Myocyte (in vitro differentiated cells): ENCODE measurements around the gene SFXN5. TPM values are rescaled to one million over a fixed set of nuclear protein-coding genes. Genes with fewer than 3 reads are reported as not detected.
"Not testable (repeated sequence)": the region's sequence is repeated elsewhere in the genome, so short reads cannot be mapped to it uniquely, and the experiment has no call there.

Experiments
- DNase-seq: peaks from one replicate; pipeline ENCODE4 v3.0.0-alpha.2; 2012; ENCODE audit warnings: low read depth
- total RNA-seq: library from RNA; depleted of rRNA; stranded (reverse); fragments of >200 nt; gene quantifications from 2 replicates; pipeline ENCODE4 v1.2.3, GENCODE V29; 2014

SFXN5 gene
- total RNA-seq, 1 donor from 2014 or later, result 9.5 TPM

DNA sequence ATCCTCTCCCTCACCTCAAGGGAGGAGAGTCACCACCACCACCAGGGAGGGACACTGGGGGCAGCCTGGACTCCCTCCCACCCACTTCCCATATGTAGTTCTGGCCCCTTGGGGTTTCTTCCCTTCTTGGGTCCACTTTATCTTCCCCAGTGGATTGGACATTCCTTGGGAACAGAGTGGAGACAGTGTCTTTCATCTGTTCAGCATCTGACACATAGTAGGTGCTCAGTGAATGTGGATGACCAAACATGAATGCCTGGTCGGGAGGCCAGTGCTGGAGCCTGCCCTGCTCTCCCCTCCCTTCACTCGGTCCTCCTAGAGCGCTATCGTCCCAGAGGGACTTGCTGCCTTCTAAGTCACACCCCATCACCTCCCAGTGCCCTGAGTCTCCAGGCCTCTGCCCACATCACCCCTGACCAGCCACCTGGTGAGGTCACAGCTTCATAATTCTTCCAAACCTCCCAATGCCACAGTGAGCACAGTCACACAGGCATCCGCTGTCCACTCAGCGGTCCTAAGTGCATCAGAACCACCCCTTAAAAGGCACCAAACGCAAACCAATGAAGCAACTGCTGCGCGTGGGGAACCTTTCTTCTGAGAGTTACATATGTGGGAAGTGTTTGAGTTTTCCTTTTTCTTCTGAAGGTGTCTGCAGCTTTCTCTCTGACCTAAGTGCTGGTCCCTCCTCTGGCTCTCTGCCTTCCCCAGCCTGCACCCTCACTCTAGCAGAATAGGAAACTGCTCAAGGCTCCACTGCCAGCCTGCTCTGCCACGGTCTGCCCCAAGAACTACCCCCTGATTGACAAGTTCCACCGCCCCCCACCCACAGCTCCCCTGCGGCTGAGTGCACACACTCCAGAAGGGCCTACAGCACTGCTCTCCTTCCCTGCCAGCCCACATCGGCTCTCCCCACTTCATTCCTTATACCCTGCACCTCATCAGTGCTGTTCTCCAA is 7.2 kb upstream of the SFXN5 start:
- DNase-seq, result no peak

- no peak for DNase-seq
Measured at GRCh38 chr2:73077424-73077795, 5.9 kb upstream of the SFXN5 start.

- no peak for DNase-seq
Measured at GRCh38 chr2:73076701-73077423, 5.3 kb upstream of the SFXN5 start.

DNA sequence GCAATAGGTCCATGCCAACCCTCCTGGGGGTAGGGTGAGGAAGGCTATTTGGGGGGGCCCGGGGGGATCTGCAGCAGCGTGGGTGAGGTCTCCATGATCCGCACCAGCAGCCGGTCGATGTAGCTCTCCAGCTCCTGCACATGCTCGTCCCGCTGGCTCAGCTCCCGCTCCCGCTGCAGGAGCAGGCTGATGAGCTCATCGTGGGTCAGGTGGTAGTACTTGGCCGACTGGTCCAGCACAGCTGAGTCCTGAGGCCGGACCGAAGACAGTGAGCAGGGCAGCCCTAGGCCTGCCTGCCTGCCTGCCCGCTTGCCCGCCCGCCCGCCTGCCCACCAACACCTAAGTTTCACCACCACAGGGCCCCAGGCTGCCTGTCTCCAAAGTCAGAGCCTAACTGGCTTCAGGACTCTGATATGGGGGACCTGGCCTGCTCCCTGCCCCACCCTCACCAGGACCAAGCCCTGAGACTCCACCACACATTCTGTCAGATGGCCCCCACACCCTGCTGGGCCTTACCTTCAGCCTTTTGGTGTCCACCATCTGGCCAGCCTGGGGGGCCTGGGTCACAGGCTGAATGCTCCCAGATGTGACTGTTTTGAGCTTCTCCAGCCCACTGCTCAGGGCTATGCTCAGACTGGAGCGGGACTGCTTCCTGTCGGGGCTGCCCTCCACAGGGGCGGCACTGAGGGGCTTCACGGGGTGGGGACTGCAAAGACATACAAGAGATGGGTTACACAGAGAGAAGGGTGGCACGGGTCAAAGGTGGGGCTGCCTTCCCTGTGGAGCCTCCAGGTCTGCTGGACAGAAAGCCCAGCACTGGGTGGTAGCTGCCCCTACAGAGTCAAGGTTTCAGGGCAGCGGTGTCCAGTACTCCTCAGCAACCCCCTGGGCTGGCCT is 4.2 kb upstream of the SFXN5 start:
- DNase-seq, result peak; percentile 82

DNA sequence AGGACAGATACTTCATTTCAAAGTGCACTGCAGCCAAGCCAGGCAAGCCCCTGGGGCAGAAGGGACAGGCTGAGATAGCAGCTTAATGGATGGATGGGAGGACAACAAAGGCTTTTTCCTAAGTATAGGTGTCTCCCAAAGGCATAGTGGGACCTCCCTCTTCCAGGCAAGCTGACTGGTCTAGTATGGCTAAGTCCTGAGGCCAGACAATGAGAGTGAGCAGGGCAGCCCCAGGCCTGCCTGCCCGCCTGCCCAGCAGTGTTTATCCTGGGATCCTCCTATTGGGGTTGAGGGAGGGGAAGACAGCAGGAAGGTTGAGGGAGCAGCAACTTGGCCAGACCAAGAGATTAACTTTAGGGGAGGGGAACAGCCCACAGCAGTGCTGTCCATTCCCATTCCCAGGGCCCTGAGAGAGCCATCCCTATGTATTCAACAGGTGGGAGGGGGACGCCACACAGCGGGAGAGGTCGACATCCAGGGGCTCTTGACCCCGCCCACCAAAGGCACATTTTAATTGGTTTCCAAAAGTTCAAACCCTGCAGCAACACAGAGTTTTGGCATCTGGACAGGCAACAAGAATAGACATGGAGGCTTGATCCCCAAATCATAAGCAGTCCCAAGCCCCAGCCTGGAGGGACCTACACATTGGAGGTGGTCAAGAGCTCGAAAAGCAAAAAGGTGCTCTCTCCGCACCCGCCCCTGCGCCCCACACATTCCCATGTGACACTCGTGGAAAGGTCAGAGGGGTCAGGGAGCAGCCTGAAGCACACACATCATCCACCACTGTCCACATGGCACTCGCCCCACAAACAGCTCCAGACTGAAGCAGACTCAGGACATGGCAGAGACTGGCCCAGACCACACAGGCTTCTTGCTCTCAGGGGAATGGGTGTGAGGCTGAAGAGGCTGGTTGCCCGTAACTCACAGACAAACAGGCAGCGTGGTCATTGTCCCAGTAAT is 2.9 kb upstream of the SFXN5 start:
- DNase-seq, result no peak

DNA sequence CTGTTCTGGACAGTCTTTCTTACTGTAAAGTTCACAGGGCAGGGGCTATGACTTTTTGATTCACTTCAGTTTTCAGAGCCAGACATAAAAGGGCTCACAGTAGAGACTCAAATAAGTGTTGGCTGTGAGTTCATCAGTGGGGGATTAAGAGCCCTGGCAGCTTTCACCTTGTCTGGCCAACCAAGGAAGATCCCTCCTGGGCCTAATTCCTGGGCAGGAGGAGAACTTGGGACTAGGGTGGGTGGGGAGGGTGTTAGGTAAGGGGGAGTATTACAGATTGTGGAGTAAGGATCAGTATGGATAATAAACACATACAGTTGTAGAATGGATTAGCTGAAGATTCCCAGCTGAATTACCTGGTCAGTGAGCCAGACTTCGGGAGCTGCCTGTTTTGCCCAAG is 904 bp upstream of the SFXN5 start:
- no peak for DNase-seq

DNA sequence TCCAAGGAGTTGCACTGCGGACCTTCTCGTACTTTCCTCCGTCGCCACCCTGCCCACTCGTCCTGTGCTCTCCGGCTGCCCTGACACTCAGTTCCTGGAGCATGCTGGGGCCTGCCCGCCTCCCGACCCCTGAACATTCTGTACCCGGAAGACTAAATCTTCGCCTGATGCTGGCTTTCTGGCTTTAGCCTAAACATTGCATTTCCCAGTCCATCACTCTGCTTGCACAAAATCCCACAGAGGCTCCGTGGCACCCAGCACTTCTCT is 550 bp upstream of the SFXN5 start:
- DNase-seq, result no peak

DNA sequence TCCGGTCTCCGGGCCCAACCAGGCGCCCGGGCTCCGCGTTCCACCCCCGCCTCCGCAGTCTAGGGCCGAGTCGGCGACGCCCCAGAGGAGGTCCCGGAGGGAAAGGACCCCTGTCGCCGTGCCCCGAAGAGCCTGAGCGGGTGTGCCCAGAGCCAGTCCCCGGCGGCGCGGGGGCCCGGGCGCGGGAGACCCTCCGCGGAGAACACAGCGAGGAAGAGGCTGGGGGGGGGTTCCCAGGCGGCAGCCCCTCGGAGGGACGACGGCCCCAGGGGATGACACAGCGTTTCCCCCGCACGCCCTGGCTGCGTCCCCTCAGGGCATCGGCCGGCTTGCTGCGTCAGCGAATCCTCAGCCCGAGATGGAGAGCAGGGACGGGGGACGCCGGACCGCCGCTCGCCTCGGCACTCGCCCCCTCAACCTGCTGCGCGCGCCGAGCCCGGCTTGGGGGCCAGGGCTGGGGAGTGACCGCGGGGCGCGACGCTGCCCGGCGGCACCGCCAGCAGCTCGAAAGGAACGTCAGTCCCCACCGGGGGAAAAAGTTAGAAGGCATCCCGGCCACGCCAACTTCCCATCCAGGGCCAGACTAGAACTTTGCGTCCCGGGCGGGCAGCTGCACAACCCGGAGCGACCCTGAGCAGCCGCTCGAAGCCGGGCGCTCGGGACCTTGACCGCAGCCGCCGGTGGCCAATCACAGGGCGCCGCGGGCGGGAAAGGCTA is 711 bp downstream of the SFXN5 start:
- no peak for DNase-seq

GRCh38 chr2:73069855-73070642 is 1.5 kb downstream of the SFXN5 start:
- DNase-seq, result no peak

GRCh38 chr2:73069041-73069854 is 2.3 kb downstream of the SFXN5 start:
- no peak for DNase-seq

DNA sequence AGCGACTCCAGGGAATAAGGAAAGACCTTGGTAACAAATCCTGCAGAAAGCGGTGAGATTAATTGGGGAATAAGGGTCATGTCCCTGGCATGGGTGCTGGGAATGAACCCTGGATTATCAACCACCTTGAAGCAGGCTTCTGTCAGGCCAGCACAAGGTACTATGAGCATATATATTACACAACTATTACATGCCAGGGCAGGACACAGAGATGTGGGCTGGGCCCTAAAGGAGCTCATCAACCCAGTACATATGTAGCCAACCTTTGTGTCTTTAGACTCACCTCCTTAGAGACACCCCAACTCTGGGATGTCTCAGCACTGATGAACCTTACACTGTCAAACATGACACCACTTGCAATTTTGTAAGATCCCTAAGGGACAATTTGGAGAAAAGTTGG is 3.4 kb downstream of the SFXN5 start:
- no peak for DNase-seq

DNA sequence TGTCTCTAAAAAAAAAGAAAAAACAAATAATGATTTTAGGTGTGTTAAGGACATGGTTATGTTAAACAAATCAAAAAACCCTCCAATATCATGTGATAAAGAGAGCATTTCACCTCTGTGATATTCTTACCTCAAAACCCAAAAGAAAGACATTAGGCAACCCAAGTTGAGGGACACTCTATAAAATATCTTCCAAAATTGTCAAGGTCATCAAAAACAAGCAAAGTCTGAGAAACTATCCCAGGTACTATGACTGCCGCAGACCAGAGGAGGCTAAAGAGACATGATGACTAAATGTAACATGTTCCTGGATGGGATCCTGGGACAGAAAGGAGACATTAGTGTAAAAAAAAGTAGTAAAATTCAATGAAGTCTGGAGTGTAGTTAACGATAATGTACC is 4.5 kb downstream of the SFXN5 start:
- no peak for DNase-seq

DNA sequence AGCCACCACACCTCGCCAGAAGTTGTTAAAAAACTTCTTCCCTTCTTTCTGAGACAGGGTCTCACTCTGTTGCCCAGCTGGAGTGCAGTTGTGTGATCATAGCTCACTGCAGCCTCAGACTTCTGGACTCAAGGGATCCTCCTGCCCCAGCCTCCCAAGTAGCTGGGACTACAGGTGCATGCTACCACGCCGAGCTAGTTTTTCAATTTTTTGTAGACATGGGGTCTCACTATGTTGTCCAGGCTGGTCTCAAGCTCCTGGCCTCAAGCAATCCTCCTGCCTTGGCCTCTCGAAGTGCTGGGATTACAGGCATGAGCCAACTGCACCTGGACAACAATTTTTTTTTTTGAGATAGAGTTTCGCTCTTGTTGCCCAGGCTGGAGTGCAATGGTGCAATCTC is 6.4 kb downstream of the SFXN5 start:
- DNase-seq, result not testable (repeated sequence)

DNA sequence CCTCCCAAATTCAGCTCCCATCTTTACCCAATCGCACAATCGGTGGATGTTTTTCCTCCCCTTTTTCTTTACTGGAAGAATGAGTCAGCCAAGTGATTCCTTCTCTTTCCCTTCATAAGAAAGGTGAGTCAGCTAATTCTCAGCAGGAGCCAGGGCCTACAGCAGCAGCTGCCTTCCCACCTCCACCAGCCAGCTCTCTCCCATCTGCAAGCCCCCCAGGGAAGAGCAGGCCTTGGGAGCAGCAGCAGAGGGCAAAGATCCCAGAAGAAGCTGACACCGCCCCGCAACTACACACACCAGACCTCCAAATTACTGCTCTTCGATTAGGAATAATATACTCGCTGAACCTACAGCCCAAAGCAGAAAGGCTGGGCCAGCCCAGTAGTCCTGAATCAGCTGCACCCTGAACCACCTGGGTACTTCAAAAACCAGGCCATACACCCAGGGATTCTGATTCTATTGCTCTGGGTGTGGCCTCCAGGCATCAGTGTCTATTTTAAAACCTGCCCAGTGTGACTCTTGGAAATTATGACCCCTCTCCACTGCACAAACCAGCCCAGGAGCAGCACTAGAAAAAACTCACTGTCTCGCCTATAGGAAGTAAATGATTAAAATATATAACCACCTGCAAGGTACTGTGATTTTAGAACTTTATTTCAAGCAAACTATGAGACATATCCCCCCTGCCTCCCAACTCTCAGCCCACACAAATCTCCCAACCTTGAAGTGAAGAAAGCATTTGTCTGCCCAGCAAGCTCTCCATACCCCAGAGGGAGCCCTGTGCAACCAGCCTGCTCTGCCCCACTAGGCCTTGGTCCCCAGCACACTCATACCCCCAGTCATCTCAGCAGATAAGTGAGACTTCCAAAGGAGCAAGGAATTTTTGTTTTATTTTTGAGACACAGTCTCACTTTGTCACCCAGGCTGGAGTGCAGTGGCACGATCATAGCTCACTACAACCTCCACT is 7.3 kb downstream of the SFXN5 start:
- DNase-seq, result peak; percentile 64

- DNase-seq, result no peak
Measured at GRCh38 chr2:73063472-73063871, 8.0 kb downstream of the SFXN5 start.

DNA sequence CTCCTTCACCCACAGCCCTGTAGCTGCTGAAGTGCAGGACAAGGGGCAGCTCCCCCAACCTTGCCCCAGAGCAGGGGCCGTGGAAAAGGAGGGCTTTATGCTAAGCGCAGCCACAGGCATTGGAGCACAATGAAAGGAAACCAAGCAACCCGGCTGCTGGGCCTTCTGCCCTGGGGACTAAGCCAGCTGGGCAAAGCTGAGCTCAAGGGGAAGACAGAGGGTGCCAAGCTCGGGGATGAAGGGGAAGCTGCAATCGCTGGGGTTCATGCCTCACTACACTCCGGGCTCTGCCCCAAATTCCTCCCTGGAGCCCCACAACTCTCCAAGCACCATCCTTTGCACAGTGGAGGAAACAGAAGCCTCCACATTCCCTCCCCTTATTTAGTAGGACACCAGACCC is 12.4 kb downstream of the SFXN5 start:
- DNase-seq, result no peak

GRCh38 chr2:73054980-73055379 is 16.5 kb downstream of the SFXN5 start:
- DNase-seq, result no peak
